Esophagus mucosa (tissue), 1 donor: ENCODE data around the gene ZNF774. TPM values are rescaled to one million over a fixed set of nuclear protein-coding genes. Genes with fewer than 3 reads are reported as not detected.
"Not testable (repeated sequence)": the region's sequence is repeated elsewhere in the genome, so short reads cannot be mapped to it uniquely, and the experiment has no call there.

ENCODE experiments used
- ATAC-seq: fragments of 200-7000 bp; cut with Tn5 transposase; one replicate; pipeline ENCODE4 v1.9.1; 2020
- total RNA-seq: library from RNA; stranded (reverse); gene quantifications from one replicate; pipeline ENCODE4 v1.2.4, GENCODE V29; 2023
- donor health status: DM: yes; HTN: yes; CAD: no.

Gene ZNF774
- total RNA-seq = 2.4 TPM

GRCh38 chr15:90352107-90352893 lies at the start of gene ZNF774:
Gene ZNF774, plus strand, starts transcription at chr15:90352284. Its CDS starts 2,377 bp downstream, at chr15:90354661.
- peak; percentile 97 for ATAC-seq

DNA sequence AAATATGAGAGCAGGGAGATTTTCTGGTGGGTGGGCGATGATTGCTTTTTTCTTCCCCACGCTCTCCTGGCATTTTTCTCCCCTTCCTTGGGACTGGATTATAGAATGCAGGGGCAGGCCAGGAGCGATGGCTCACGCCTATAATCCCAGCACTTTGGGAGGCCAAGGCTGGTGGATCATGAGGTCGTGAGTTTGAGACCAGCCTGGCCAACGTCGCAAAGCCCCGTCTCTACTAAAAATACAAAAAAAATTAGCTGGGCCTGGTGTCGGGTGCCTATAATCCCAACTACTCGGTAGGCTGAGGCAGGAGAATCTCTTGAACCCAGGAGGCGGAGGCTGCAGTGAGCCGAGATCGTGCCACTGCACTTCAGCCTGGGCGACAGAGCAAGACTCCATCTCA lies 46.7 kb upstream of the ZNF774 start:
- ATAC-seq = not testable (repeated sequence)

- ATAC-seq = no peak
These were observed 46.2 kb upstream of the ZNF774 start for GRCh38 chr15:90305932-90306331.

DNA sequence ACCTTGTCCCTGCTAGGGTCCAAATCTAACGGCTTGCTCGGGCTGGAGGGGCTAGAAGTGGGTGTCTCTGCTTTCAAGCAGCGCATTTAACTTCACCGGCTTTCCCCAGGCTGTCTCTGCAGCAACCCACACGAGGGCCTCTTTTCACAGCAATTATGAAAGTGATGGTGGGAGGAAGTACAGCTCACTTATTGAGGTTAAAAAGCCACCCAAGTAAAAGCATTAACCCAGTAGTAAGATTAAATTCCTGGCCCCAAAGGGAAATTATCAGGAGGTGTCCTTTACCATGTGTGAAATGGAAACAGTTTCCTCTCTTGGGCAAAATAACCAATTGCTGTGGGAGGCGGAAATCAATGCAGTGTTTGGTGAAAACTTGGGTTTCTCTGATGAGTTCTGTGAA lies 45.5 kb upstream of the ZNF774 start:
- ATAC-seq = no peak

- ATAC-seq = peak; percentile 22
These were observed 44.4 kb upstream of the ZNF774 start for GRCh38 chr15:90307661-90308060.

DNA sequence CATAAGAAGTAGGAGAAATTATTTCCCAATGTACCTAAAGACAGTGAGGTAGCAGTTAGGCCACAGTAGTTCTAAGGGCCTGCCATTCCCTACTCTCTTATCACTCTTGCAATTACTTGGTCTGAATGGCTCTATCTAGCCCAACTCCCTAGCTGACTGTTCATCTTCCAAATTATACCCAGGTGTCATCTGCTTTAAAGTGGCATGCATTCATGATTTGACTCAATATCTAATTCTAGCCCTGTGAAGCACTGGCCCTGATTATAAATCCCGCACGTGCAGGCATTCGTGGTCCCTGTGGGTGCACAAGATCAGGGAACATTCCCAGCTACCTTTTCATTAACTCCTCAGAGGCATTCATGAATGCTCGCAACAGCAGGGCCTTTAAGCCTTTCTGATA lies 43.1 kb upstream of the ZNF774 start:
- ATAC-seq = no peak

- peak; percentile 85 for ATAC-seq
These were observed 36.7 kb upstream of the ZNF774 start for GRCh38 chr15:90315278-90315982.

- peak; percentile 71 for ATAC-seq
These were observed 35.9 kb upstream of the ZNF774 start for GRCh38 chr15:90316139-90316538.

DNA sequence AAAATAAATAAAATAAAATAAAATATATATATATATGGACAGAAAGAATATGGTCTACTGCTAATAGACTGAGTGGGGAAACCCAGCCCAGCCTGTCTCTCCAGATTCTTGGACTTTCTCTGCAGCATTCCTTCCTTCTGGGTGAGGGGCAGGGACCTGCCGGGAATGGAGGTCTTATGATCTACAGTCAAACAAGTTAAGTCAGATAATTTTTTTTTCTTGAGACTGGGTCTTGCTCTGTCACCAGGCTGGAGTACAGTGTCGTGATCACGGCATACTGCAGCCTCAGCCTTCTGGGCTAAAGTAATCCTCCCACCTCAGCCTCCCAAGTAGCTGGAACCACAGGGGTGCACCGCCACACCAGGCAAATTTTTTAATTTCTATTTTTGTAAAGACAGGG lies 33.5 kb upstream of the ZNF774 start:
- no peak for ATAC-seq

DNA sequence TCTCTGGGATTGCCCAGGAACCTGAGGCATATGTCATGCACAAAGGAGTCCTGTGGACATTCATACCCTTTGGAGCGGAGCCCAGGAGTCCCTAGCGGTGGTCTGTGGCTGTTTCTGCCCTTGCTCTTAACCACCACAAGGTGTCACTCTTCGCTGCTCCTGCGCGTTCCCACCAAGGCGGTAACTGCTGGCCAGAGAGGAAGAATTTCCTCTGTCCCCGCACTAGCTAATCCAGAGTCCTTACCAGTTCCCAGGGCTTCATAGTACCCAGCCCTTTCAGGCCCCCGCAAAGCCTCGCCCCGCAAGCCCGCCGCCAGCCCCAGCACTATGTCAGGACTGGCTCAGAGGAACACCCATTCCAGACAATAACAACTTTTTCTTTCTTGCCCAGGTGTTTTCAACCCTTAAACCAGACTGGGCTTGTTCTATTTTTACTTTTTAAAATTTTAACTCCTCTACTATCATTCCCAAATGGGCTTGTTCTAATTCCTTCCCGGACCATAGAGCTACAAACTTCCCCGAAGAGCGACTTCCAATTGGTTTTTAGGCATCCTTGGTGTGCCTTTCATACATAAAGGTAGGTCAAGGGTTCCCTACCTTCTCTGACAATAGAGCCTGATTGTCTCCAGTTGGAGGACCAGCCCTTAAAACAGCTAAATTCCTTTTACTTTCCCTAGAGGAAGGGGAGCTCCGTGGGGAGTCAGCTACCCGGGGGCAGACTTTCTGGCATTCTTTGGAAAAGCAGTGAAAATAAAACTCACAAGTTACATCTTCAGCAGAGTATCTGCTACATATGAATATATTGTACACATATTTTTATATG lies 31.8 kb upstream of the ZNF774 start:
- ATAC-seq = peak; percentile 88

DNA sequence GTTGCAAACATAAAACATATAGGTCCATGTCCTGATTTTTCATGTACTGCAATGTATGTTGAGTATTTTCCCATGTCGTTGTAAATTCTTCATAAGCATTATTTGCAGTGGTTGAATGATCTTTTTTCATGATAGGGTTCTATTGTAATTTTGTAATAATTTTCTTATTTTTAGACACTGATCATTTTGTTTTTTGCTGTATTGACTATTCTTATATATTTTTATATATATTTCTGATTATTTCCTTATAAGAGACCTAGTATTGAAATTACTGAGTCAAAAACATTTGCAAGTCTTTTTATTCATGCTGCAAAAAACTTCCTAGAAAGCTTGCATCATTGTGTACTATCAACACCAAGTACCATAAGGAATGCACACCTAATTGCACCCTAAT lies 31.2 kb upstream of the ZNF774 start:
- ATAC-seq = no peak

DNA sequence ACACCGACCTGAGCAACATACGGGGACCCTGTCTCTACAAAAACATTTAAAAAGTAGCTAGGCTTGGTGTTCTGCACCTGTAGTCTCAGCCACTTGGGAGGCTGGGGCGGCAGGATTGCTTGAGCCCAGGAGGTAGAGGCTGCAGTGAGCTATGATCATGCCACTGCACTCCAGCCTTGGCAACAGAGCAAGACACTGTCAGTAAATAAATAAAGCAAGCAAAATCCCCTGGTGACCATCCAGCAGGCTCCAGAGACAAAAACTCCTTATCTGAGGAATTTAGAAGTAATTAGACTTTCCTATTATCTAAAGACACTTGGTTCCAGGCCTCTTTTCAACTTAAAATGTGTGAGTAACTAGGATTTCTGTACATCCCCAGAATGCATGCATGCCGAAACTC lies 29.5 kb upstream of the ZNF774 start:
- ATAC-seq = no peak

GRCh38 chr15:90325726-90326125 lies 26.4 kb upstream of the ZNF774 start:
- ATAC-seq = peak; percentile 71

GRCh38 chr15:90326441-90326840 lies 25.6 kb upstream of the ZNF774 start:
- ATAC-seq = no peak

- no peak for ATAC-seq
These were observed 24.8 kb upstream of the ZNF774 start for GRCh38 chr15:90327311-90327710.

GRCh38 chr15:90334304-90334731 lies 17.8 kb upstream of the ZNF774 start:
- ATAC-seq = peak; percentile 64

GRCh38 chr15:90336705-90337141 lies 15.4 kb upstream of the ZNF774 start:
- peak; percentile 54 for ATAC-seq

DNA sequence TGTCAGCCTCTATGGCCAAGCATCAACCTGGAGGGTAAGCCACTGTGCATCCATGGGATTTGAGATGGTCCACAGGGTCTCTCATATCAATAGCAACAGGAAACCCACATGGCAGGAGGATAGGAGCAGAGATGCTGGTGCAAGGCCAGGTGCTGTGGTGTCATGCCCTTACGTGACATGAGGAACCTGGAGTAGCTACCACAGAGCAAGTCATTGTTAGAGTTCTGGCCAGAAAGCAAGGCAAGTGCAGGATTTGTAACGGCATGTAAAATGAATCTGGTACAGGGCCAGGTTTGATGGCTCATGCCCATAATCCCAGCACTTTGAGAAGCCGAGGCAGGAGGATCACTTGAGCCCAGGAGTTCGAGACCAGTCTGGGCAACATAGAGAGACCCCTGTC lies 14.8 kb upstream of the ZNF774 start:
- ATAC-seq = peak; percentile 82

- ATAC-seq = no peak
These were observed 13.6 kb upstream of the ZNF774 start for GRCh38 chr15:90338532-90338931.

GRCh38 chr15:90340345-90340744 lies 11.7 kb upstream of the ZNF774 start:
- no peak for ATAC-seq

- ATAC-seq = no peak
These were observed 8.7 kb upstream of the ZNF774 start for GRCh38 chr15:90343302-90343790.

- ATAC-seq = no peak
These were observed 7.4 kb upstream of the ZNF774 start for GRCh38 chr15:90344662-90345061.

GRCh38 chr15:90345857-90346256 lies 6.2 kb upstream of the ZNF774 start:
- peak; percentile 11 for ATAC-seq
